GM19397 (cell line): Measurements from ENCODE around the gene SLC35D2.

ENCODE experiments used
- ATAC-seq: cut with Tn5 transposase; IDR thresholded peaks from one replicate; pipeline ENCODE4 v1.9.1; 2021; ENCODE audit warnings: mild to moderate bottlenecking, moderate library complexity; ENCODE audit not compliant: unreplicated experiment

Gene SLC35D2

GRCh38 chr9:96383165-96383942 is at the start of gene SLC35D2:
SLC35D2 (minus strand) TSS chr9:96383711; CDS start chr9:96383634, 77 bp downstream.
- ATAC-seq = peak; percentile 57

GRCh38 chr9:96430377-96430776 is 46.9 kb upstream of the SLC35D2 start:
- ATAC-seq = no peak

GRCh38 chr9:96429732-96430131 is 46.2 kb upstream of the SLC35D2 start:
- ATAC-seq = no peak

- ATAC-seq = no peak
Measured at GRCh38 chr9:96425500-96426169, 42.1 kb upstream of the SLC35D2 start.

GRCh38 chr9:96423985-96424336 is 40.5 kb upstream of the SLC35D2 start:
- no peak for ATAC-seq

- ATAC-seq = no peak
Measured at GRCh38 chr9:96423322-96423984, 39.9 kb upstream of the SLC35D2 start.

GRCh38 chr9:96420468-96421219 is 37.1 kb upstream of the SLC35D2 start:
- ATAC-seq = no peak

- ATAC-seq = no peak
Measured at GRCh38 chr9:96419691-96419969, 36.1 kb upstream of the SLC35D2 start.

GRCh38 chr9:96418920-96419690 is 35.6 kb upstream of the SLC35D2 start:
- peak; percentile 33 for ATAC-seq

- peak; percentile 67 for ATAC-seq
Measured at GRCh38 chr9:96418083-96418919, 34.8 kb upstream of the SLC35D2 start, which contains the start of gene ZNF367. ZNF367 (minus strand) TSS chr9:96418370; CDS start chr9:96418032, 338 bp downstream.

GRCh38 chr9:96417661-96418082 is 34.2 kb upstream of the SLC35D2 start:
- ATAC-seq = no peak

GRCh38 chr9:96417051-96417586 is 33.6 kb upstream of the SLC35D2 start:
- peak; percentile 21 for ATAC-seq

- no peak for ATAC-seq
Measured at GRCh38 chr9:96413302-96414221, 30.1 kb upstream of the SLC35D2 start.

- ATAC-seq = no peak
Measured at GRCh38 chr9:96412174-96412913, 28.8 kb upstream of the SLC35D2 start.

- ATAC-seq = no peak
Measured at GRCh38 chr9:96411129-96411838, 27.8 kb upstream of the SLC35D2 start.

- no peak for ATAC-seq
Measured at GRCh38 chr9:96408409-96409280, 25.1 kb upstream of the SLC35D2 start.
